Measurements from ENCODE around the gene CSMD2. TPM values are rescaled to one million over a fixed set of nuclear protein-coding genes. Genes with fewer than 3 reads are reported as not detected.

The CSMD2 gene
- total and polyA plus RNA-seq, 2 of the 4 experiments (the other 2 are of a cell fraction), result under 0.01 to 0.36 TPM

- in situ Hi-C loops (cut with MboI; ENCODE audit: low sequenced_read_pairs), result no loop called here
- H3K4me2 ChIP-seq (ENCODE audit: low read depth, low read length), result no peak overlapping the region
- no peak overlapping the region for H3K14ac ChIP-seq (replicated peaks; ENCODE audit: low read depth, low read length)
- H2BK5ac ChIP-seq (ENCODE audit: low read depth, low read length, poor library complexity, severe bottlenecking), result no peak overlapping the region
- dilution Hi-C loops (cut with HindIII; ENCODE audit: low sequenced_read_pairs, unreplicated experiment), result no loop called here
- CTCF ChIA-PET, result no interaction called here
- no peak overlapping the region for H3K23ac ChIP-seq (ENCODE audit: low read depth, low read length)
- DNase-seq (no peak), ATAC-seq (ENCODE audit: low read depth) (no peak)
- no peaks in the 10 kb centered on the region for H3K4me1 ChIP-seq (ENCODE audit: control insufficient read depth, insufficient read depth, low read length)
- POLR2A ChIA-PET (ENCODE audit: unreplicated experiment), result no interaction called here
- no peak overlapping the region for H2AK9ac ChIP-seq (replicated peaks; ENCODE audit: low read depth, low read length, poor library complexity)
- H3K9ac ChIP-seq (ENCODE audit: low read depth, low read length), result no peak overlapping the region
- no peak overlapping the region for H3K4ac ChIP-seq (ENCODE audit: low read depth, low read length)
- no peak overlapping the region for H3K56ac ChIP-seq (ENCODE audit: extremely low read depth, insufficient read depth, low read length)
- no peaks in the 10 kb centered on the region for H4K20me1 ChIP-seq (ENCODE audit: insufficient read depth, low read length)
- no peak overlapping the region for H2BK15ac ChIP-seq (ENCODE audit: low read depth, low read length)
- H4K8ac ChIP-seq (ENCODE audit: low read depth in 2 of 2, low read length in 2 of 2), result no peak overlapping the region
- no peaks in the 10 kb centered on the region for H3K36me3 ChIP-seq (ENCODE audit: control insufficient read depth, insufficient read depth, low read length)
- H4K91ac ChIP-seq (ENCODE audit: insufficient read depth, low read depth, low read length), result no peak overlapping the region
- H4K5ac ChIP-seq (ENCODE audit: low read depth, low read length), result no peak overlapping the region
- H3K9me3 ChIP-seq (ENCODE audit: control insufficient read depth, insufficient read depth, low read length), result peaks cover 34% of the 10 kb centered on the region
- TF ChIP-seq FOS (IDR thresholded peaks at IDR 0.05; ENCODE audit: low read depth, low read length) (no peak), MAFK (IDR thresholded peaks at IDR 0.05; ENCODE audit: low read depth, low read length) (no peak), MAZ (IDR thresholded peaks at IDR 0.05; ENCODE audit: borderline replicate concordance, low read depth, low read length) (no peak), POLR2A (IDR thresholded peaks at IDR 0.05; ENCODE audit: low read depth, low read length) (no peak), RAD21 (IDR thresholded peaks at IDR 0.05; ENCODE audit: low read length) (no peak), ELK1 (IDR thresholded peaks at IDR 0.05; ENCODE audit: borderline replicate concordance, low read depth, low read length) (no peak)
- no peak overlapping the region for H3K27ac ChIP-seq (ENCODE audit: insufficient read depth, low read length)
- H2AK5ac ChIP-seq (ENCODE audit: low read depth, low read length), result no peak overlapping the region
- H3K4me3 ChIP-seq (ENCODE audit: insufficient read depth, low read depth, low read length), result no peak overlapping the region
- H3K79me1 ChIP-seq (ENCODE audit: low read depth in 1 of 2, low read length in 2 of 2), result no peaks in the 10 kb centered on the region
- no peak overlapping the region for H2BK20ac ChIP-seq (ENCODE audit: low read depth, low read length)
- no peaks in the 10 kb centered on the region for H3K9me1 ChIP-seq (ENCODE audit: insufficient read depth, low read length)
- H3K27me3 ChIP-seq (ENCODE audit: control insufficient read depth, insufficient read depth, low read length), result no peaks in the 10 kb centered on the region
- no peak overlapping the region for H2BK120ac ChIP-seq (ENCODE audit: low read depth, low read length)
- WGBS, 2 experiments (ENCODE audit: extremely low coverage in 2 of 2, insufficient read length in 1 of 2), result no CpG with 5 or more reads among the region's 3 CpGs
- H2AFZ ChIP-seq (replicated peaks; ENCODE audit: low read length, poor library complexity), result no peak overlapping the region
- H3K18ac ChIP-seq (ENCODE audit: low read depth, low read length), result no peak overlapping the region
- intact Hi-C loops (cut with micrococcal nuclease), result no loop called here
- no TSS peak for BruUV-seq (replicated peaks)
These were observed 48.9 kb upstream of the CSMD2 start for GRCh38 chr1:34213956-34214355.
